GM19238 (cell line): Measurements from ENCODE around the gene CREB3L4.
"Not testable (repeated sequence)": the region's sequence is repeated elsewhere in the genome, so short reads cannot be mapped to it uniquely, and the experiment has no call there.

Source experiments
- DNase-seq: peaks from one replicate; pipeline ENCODE4 v3.0.0; 2011; ENCODE audit warnings: low spot score; ENCODE audit not compliant: insufficient read length

The CREB3L4 gene

GRCh38 chr1:153985341-153985912 lies 17.7 kb downstream of the CREB3L4 start:
- no peak for DNase-seq

- DNase-seq: no peak
Observed at GRCh38 chr1:153985941-153986761, 18.4 kb downstream of the CREB3L4 start, which contains the start of gene RAB13. RAB13 (minus strand) TSS chr1:153986339; CDS start chr1:153986236, 103 bp downstream.

GRCh38 chr1:153987621-153988020 lies 19.9 kb downstream of the CREB3L4 start:
- DNase-seq: no peak

- DNase-seq: peak; percentile 79
Observed at GRCh38 chr1:153990468-153991150, 22.9 kb downstream of the CREB3L4 start, which contains the start of gene RPS27. RPS27 (plus strand) TSS chr1:153990762; CDS start chr1:153990797, 35 bp downstream.

- no peak for DNase-seq
Observed at GRCh38 chr1:153991151-153991630, 23.5 kb downstream of the CREB3L4 start.

- no peak for DNase-seq
Observed at GRCh38 chr1:153991806-153992205, 24.1 kb downstream of the CREB3L4 start.

- no peak for DNase-seq
Observed at GRCh38 chr1:153995202-153995601, 27.5 kb downstream of the CREB3L4 start.

GRCh38 chr1:153995640-153996039 lies 27.9 kb downstream of the CREB3L4 start:
- DNase-seq: no peak

- not testable (repeated sequence) for DNase-seq
Observed at GRCh38 chr1:153996882-153997281, 29.2 kb downstream of the CREB3L4 start.

GRCh38 chr1:154000420-154000819 lies 32.7 kb downstream of the CREB3L4 start:
- DNase-seq: no peak

- DNase-seq: no peak
Observed at GRCh38 chr1:154006136-154006535, 38.4 kb downstream of the CREB3L4 start.

- DNase-seq: no peak
Observed at GRCh38 chr1:154012129-154012528, 44.4 kb downstream of the CREB3L4 start.

GRCh38 chr1:154012543-154012942 lies 44.8 kb downstream of the CREB3L4 start:
- DNase-seq: not testable (repeated sequence)

GRCh38 chr1:154014154-154014907 lies 46.6 kb downstream of the CREB3L4 start:
- no peak for DNase-seq

GRCh38 chr1:154019269-154019668 lies 51.6 kb downstream of the CREB3L4 start:
- DNase-seq: no peak

- no peak for DNase-seq
Observed at GRCh38 chr1:154019940-154020339, 52.2 kb downstream of the CREB3L4 start.
